ENCODE results near the gene RNF19B. TPM values are rescaled to one million over a fixed set of nuclear protein-coding genes. Genes with fewer than 3 reads are reported as not detected.

RNF19B gene
- total and polyA plus RNA-seq, 5 donors: 3.8 to 12.5 (median 10.6) TPM

GRCh38 chr1:32928715-32929114, 35.9 kb downstream of the RNF19B start:
- H3K4me3 ChIP-seq (ENCODE audit: low read length): no peak overlapping the region
- no peaks in the 10 kb centered on the region for H3K9me3 ChIP-seq (ENCODE audit: control insufficient read depth, low read length)
- H3K27ac ChIP-seq (ENCODE audit: low read length): no peak overlapping the region
- DNase-seq (no peak), ATAC-seq (no peak)
- intact Hi-C loops (cut with DNase I): no loop called here
- no peaks in the 10 kb centered on the region for H3K27me3 ChIP-seq (ENCODE audit: control insufficient read depth, insufficient read depth)
- no peaks in the 10 kb centered on the region for H3K4me1 ChIP-seq (ENCODE audit: control insufficient read depth, insufficient read depth, low read length)
- 81% methylated on average over 8 of the region's 8 CpGs for WGBS

- Histone ChIP-seq H3K27me3 (ENCODE audit: control insufficient read depth, insufficient read depth) (no peaks in the 10 kb centered on the region), H3K4me1 (ENCODE audit: control insufficient read depth, insufficient read depth, low read length) (no peaks in the 10 kb centered on the region), H3K27ac (ENCODE audit: low read length) (no peak overlapping the region), H3K9me3 (ENCODE audit: control insufficient read depth, low read length) (no peaks in the 10 kb centered on the region), H3K4me3 (ENCODE audit: low read length) (no peak overlapping the region)
- no peak for ATAC-seq
- intact Hi-C loops (cut with DNase I): no loop called here
- no peak for DNase-seq
- WGBS: 92% methylated on average over 2 of the region's 2 CpGs
Observed at GRCh38 chr1:32928285-32928684, 36.3 kb downstream of the RNF19B start.

- no peak for DNase-seq
- intact Hi-C loops (cut with DNase I): no loop called here
- Histone ChIP-seq H3K9me3 (ENCODE audit: control insufficient read depth, low read length) (no peaks in the 10 kb centered on the region), H3K4me1 (ENCODE audit: control insufficient read depth, insufficient read depth, low read length) (no peaks in the 10 kb centered on the region), H3K27ac (ENCODE audit: low read length) (no peak overlapping the region), H3K27me3 (ENCODE audit: control insufficient read depth, insufficient read depth) (no peaks in the 10 kb centered on the region), H3K4me3 (ENCODE audit: low read length) (no peak overlapping the region)
- ATAC-seq: no peak
- WGBS: 94% methylated on average over 2 of the region's 2 CpGs
Observed at GRCh38 chr1:32927441-32927840, 37.2 kb downstream of the RNF19B start.

GRCh38 chr1:32926562-32926961, 38.0 kb downstream of the RNF19B start:
- H3K27me3 ChIP-seq (ENCODE audit: control insufficient read depth, insufficient read depth): no peaks in the 10 kb centered on the region
- 87% methylated on average over 6 of the region's 6 CpGs for WGBS
- DNase-seq (no peak), ATAC-seq (no peak)
- H3K4me3 ChIP-seq (ENCODE audit: low read length): no peak overlapping the region
- intact Hi-C loops (cut with DNase I): no loop called here
- no peaks in the 10 kb centered on the region for H3K4me1 ChIP-seq (ENCODE audit: control insufficient read depth, insufficient read depth, low read length)
- no peaks in the 10 kb centered on the region for H3K9me3 ChIP-seq (ENCODE audit: control insufficient read depth, low read length)
- H3K27ac ChIP-seq (ENCODE audit: low read length): no peak overlapping the region

- peak; percentile 61 to 79 for ATAC-seq
- H3K27ac ChIP-seq (ENCODE audit: low read length): no peak overlapping the region
- WGBS: 23% methylated on average over 24 of the region's 24 CpGs
- no peaks in the 10 kb centered on the region for H3K9me3 ChIP-seq (ENCODE audit: control insufficient read depth, low read length)
- H3K4me3 ChIP-seq (ENCODE audit: low read length): peak overlapping the region; percentile 19
- peak; percentile 32 to 68 (median 61) for DNase-seq
- H3K27me3 ChIP-seq (ENCODE audit: control insufficient read depth, insufficient read depth): no peaks in the 10 kb centered on the region
- intact Hi-C loops (cut with DNase I): no loop called here
- no peaks in the 10 kb centered on the region for H3K4me1 ChIP-seq (ENCODE audit: control insufficient read depth, insufficient read depth, low read length)
Observed at GRCh38 chr1:32925403-32926162, 39.0 kb downstream of the RNF19B start.

- intact Hi-C loops (cut with DNase I): no loop called here
- ATAC-seq: peak; percentile 57 to 61
Observed at GRCh38 chr1:32924881-32925344, 39.7 kb downstream of the RNF19B start.

GRCh38 chr1:32920833-32921232, 43.8 kb downstream of the RNF19B start:
- no peaks in the 10 kb centered on the region for H3K9me3 ChIP-seq (ENCODE audit: control insufficient read depth, low read length)
- DNase-seq (peak; percentile 82 to 92 (median 90)), ATAC-seq (peak; percentile 85 to 92)
- WGBS: 36% methylated on average over 7 of the region's 7 CpGs
- H3K27ac ChIP-seq (ENCODE audit: low read length): no peak overlapping the region
- intact Hi-C loops (cut with DNase I): no loop called here
- no peaks in the 10 kb centered on the region for H3K27me3 ChIP-seq (ENCODE audit: control insufficient read depth, insufficient read depth)
- no peak overlapping the region for H3K4me3 ChIP-seq (ENCODE audit: low read length)
- H3K4me1 ChIP-seq (ENCODE audit: control insufficient read depth, insufficient read depth, low read length): no peaks in the 10 kb centered on the region

More at GRCh38 chr1:32924881-32925344, 39.7 kb downstream of the RNF19B start:
- no peak overlapping the region for H3K27ac ChIP-seq (ENCODE audit: low read length)
- peak; percentile 47 to 77 (median 72) for DNase-seq
- H3K4me3 ChIP-seq (ENCODE audit: low read length): peak overlapping the region; percentile 17
- 24% methylated on average over 31 of the region's 31 CpGs for WGBS
- no peaks in the 10 kb centered on the region for H3K4me1 ChIP-seq (ENCODE audit: control insufficient read depth, insufficient read depth, low read length)
- H3K9me3 ChIP-seq (ENCODE audit: control insufficient read depth, low read length): no peaks in the 10 kb centered on the region
- no peaks in the 10 kb centered on the region for H3K27me3 ChIP-seq (ENCODE audit: control insufficient read depth, insufficient read depth)

- no peak overlapping the region for H3K27ac ChIP-seq (ENCODE audit: low read length)
- intact Hi-C loops (cut with DNase I): no loop called here
- H3K4me3 ChIP-seq (ENCODE audit: low read length): no peak overlapping the region
- ATAC-seq (peak in 1 of 2 donors; percentile 36), DNase-seq (no peak)
- H3K9me3 ChIP-seq (ENCODE audit: control insufficient read depth, low read length): no peaks in the 10 kb centered on the region
- no peaks in the 10 kb centered on the region for H3K4me1 ChIP-seq (ENCODE audit: control insufficient read depth, insufficient read depth, low read length)
- H3K27me3 ChIP-seq (ENCODE audit: control insufficient read depth, insufficient read depth): no peaks in the 10 kb centered on the region
- 84% methylated on average over 11 of the region's 11 CpGs for WGBS
Observed at GRCh38 chr1:32919811-32920733, 44.5 kb downstream of the RNF19B start.

- Histone ChIP-seq H3K9me3 (ENCODE audit: control insufficient read depth, low read length) (no peaks in the 10 kb centered on the region), H3K27me3 (ENCODE audit: control insufficient read depth, insufficient read depth) (no peaks in the 10 kb centered on the region), H3K4me3 (ENCODE audit: low read length) (no peak overlapping the region), H3K27ac (ENCODE audit: low read length) (no peak overlapping the region), H3K4me1 (ENCODE audit: control insufficient read depth, insufficient read depth, low read length) (no peaks in the 10 kb centered on the region)
- WGBS: 48% methylated on average over 1 of the region's 1 CpG
- ATAC-seq (no peak), DNase-seq (no peak)
- intact Hi-C loops (cut with DNase I): no loop called here
Observed at GRCh38 chr1:32918179-32918578, 46.4 kb downstream of the RNF19B start.

GRCh38 chr1:32917521-32917920, 47.1 kb downstream of the RNF19B start:
- Histone ChIP-seq H3K9me3 (ENCODE audit: control insufficient read depth, low read length) (no peaks in the 10 kb centered on the region), H3K27ac (ENCODE audit: low read length) (no peak overlapping the region), H3K4me1 (ENCODE audit: control insufficient read depth, insufficient read depth, low read length) (no peaks in the 10 kb centered on the region), H3K27me3 (ENCODE audit: control insufficient read depth, insufficient read depth) (no peaks in the 10 kb centered on the region), H3K4me3 (ENCODE audit: low read length) (no peak overlapping the region)
- DNase-seq (no peak), ATAC-seq (no peak)
- intact Hi-C loops (cut with DNase I): no loop called here
- WGBS: 68% methylated on average over 7 of the region's 7 CpGs

Measured in right cardiac atrium (tissue), 5 donors.